Measurements from ENCODE around the gene TLR9.

DNA sequence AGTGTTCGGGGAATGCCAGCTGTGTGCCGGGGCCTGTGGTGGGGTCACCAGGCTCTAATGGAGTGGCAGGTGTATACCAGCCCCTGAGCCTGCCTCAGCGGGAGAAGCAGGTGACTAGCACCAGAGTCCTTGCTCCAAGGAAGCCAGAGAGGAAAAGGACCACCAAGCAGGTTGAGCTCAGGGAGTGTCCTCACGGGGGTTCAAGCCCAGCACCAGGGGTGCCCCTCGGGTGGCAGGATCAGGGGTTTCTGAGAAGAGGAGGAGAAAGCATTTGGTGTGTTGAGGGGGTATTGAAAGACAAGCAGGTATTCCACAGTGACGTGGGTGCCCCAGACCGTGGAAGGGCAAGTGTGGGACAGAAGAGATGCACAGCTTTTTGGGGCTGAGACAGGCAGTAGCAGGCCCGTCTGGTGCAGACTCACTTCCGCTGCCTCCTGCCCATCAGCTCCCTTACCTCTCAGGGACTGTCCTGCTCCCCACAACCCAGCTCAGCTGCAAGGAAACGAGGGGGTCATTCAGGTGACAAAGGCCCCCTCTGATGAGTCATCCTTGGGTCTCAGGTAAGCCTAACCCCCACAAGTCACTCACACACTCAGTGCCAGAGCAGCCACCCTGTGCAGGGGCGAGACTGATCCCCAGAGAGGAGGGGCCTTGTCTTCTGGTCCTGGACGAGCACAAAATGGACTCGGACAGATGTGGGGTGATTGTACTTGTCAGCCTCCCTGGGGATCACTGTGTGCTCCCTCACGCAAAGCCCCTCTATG lies 49.8 kb downstream of the TLR9 start:
- TF ChIP-seq, protein P1, sequence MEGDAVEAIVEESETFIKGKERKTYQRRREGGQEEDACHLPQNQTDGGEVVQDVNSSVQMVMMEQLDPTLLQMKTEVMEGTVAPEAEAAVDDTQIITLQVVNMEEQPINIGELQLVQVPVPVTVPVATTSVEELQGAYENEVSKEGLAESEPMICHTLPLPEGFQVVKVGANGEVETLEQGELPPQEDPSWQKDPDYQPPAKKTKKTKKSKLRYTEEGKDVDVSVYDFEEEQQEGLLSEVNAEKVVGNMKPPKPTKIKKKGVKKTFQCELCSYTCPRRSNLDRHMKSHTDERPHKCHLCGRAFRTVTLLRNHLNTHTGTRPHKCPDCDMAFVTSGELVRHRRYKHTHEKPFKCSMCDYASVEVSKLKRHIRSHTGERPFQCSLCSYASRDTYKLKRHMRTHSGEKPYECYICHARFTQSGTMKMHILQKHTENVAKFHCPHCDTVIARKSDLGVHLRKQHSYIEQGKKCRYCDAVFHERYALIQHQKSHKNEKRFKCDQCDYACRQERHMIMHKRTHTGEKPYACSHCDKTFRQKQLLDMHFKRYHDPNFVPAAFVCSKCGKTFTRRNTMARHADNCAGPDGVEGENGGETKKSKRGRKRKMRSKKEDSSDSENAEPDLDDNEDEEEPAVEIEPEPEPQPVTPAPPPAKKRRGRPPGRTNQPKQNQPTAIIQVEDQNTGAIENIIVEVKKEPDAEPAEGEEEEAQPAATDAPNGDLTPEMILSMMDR (conservative IDR thresholded peaks at IDR 0.05 in 1 of 2, IDR thresholded peaks at IDR 0.05 in 1 of 2; ENCODE audit: extremely low read depth in 1 of 2, insufficient read depth in 1 of 2, low read depth in 1 of 2, low read length in 2 of 2) = no peak
- TF ChIP-seq EZH2 (IDR thresholded peaks at IDR 0.05; ENCODE audit: borderline replicate concordance, low read length) = no peak

Data from mammary epithelial cell (primary cell).